IPS-20b (cell line): ENCODE measurements around the gene TIPARP.

Experiments used
- H3K27ac ChIP-seq: one replicate; pipeline ENCODE4 v1.5.1; 2013; ENCODE audit warnings: low read length
- H3K27me3 ChIP-seq: 2 replicates; pipeline ENCODE4 v1.6.1; 2013; ENCODE audit warnings: mild to moderate bottlenecking, low read length, inconsistent platforms; ENCODE audit not compliant: insufficient read depth
- H3K36me3 ChIP-seq: 2 replicates; pipeline ENCODE4 v1.6.1; 2013; ENCODE audit warnings: low read depth, mild to moderate bottlenecking, inconsistent platforms, low read length, moderate library complexity; ENCODE audit not compliant: insufficient read depth
- H3K4me1 ChIP-seq: 2 replicates; pipeline ENCODE4 v1.6.1; 2013; ENCODE audit warnings: mild to moderate bottlenecking, control low read depth, inconsistent platforms, low read length, moderate library complexity; ENCODE audit not compliant: insufficient read depth
- H3K4me3 ChIP-seq: 2 replicates; pipeline ENCODE4 v1.5.1; 2013; ENCODE audit warnings: mild to moderate bottlenecking, low read length, inconsistent platforms
- H3K9ac ChIP-seq: 2 replicates; pipeline ENCODE4 v1.6.1; 2013; ENCODE audit warnings: low read depth, mild to moderate bottlenecking, inconsistent platforms, low read length, moderate library complexity
- H3K9me3 ChIP-seq: 2 replicates; pipeline ENCODE4 v1.6.1; 2013; ENCODE audit warnings: mild to moderate bottlenecking, low read depth, low read length, inconsistent platforms; ENCODE audit not compliant: insufficient read depth

Gene TIPARP

GRCh38 chr3:156680243-156680914 lies 6.0 kb downstream of the TIPARP start:
- peaks cover 34% of the 10 kb centered on the region for H3K36me3 ChIP-seq
- no peak overlapping the region for H3K9ac ChIP-seq
- H3K27ac ChIP-seq: no peak overlapping the region
- H3K27me3 ChIP-seq: peaks cover 7% of the 10 kb centered on the region; the same call in 1 of the 2 replicates
- no peaks in the 10 kb centered on the region for H3K9me3 ChIP-seq
- no peak overlapping the region for H3K4me3 ChIP-seq
- peaks cover 17% of the 10 kb centered on the region for H3K4me1 ChIP-seq

DNA sequence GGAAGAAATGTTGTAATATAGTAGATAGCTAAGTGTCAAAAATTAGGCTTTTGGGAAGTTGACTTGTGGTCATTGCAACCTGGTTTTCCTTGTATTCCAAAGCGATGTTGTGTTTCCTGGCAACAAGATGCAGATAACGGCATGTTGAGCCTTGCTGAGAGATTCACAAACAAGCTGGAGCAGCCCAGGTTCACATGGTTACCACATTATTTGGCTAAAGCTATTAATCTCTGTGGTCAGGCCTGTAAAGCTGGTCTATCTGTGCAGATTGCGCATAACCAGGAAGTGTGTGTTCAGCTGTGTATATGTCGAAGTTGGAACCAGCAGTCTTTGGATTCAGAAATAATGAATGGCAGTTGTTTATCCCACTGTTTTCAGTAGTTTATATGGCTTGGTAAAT lies 6.6 kb downstream of the TIPARP start:
- Histone ChIP-seq H3K36me3 (peaks cover 34% of the 10 kb centered on the region), H3K4me1 (peaks cover 16% of the 10 kb centered on the region), H3K9ac (0 out of 2 replicates have a peak overlapping the region, but pooled peaks have one; percentile 4), H3K9me3 (no peaks in the 10 kb centered on the region), H3K27ac (no peak overlapping the region), H3K27me3 (peaks cover 4% of the 10 kb centered on the region; the same call in 1 of the 2 replicates), H3K4me3 (no peak overlapping the region)

DNA sequence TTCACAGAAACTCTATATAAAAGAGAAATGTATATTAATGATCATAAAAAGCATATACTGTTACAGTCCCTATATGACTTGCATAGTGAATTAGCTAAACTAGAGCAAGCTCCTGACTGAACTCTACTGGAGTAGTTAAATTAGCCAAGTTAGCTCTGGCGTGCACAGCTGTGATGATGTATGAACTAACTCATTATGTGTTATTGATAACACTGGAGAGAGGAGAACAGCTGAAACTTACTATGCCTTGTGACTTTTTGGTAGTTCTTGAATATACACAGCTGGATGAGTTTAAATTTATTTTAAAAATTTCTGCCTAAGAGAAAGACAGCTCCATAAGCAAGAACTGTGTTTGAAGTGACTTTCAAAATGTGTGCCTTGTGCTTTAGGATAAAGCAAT lies 8.1 kb downstream of the TIPARP start:
- H3K9ac ChIP-seq: no peak overlapping the region
- H3K9me3 ChIP-seq: no peaks in the 10 kb centered on the region
- H3K27me3 ChIP-seq: no peaks in the 10 kb centered on the region
- H3K36me3 ChIP-seq: peaks cover 33% of the 10 kb centered on the region
- no peak overlapping the region for H3K4me3 ChIP-seq
- 0 out of 2 replicates have a peak, but pooled peaks cover 3% of the 10 kb centered on the region for H3K4me1 ChIP-seq
- no peak overlapping the region for H3K27ac ChIP-seq

GRCh38 chr3:156682963-156683362 lies 8.6 kb downstream of the TIPARP start:
- Histone ChIP-seq H3K4me3 (no peak overlapping the region), H3K4me1 (0 out of 2 replicates have a peak, but pooled peaks cover 2% of the 10 kb centered on the region), H3K9ac (no peak overlapping the region), H3K27ac (no peak overlapping the region), H3K36me3 (peaks cover 29% of the 10 kb centered on the region), H3K27me3 (no peaks in the 10 kb centered on the region), H3K9me3 (no peaks in the 10 kb centered on the region)

GRCh38 chr3:156685198-156685597 lies 10.8 kb downstream of the TIPARP start:
- Histone ChIP-seq H3K27me3 (no peaks in the 10 kb centered on the region), H3K36me3 (peaks cover 11% of the 10 kb centered on the region; the same call in 1 of the 2 replicates), H3K4me1 (0 out of 2 replicates have a peak, but pooled peaks cover 2% of the 10 kb centered on the region), H3K4me3 (no peak overlapping the region), H3K9me3 (no peaks in the 10 kb centered on the region), H3K27ac (no peak overlapping the region), H3K9ac (no peak overlapping the region)

GRCh38 chr3:156685752-156686151 lies 11.4 kb downstream of the TIPARP start:
- 0 out of 2 replicates have a peak, but pooled peaks cover 2% of the 10 kb centered on the region for H3K4me1 ChIP-seq
- H3K27me3 ChIP-seq: no peaks in the 10 kb centered on the region
- H3K27ac ChIP-seq: no peak overlapping the region
- H3K36me3 ChIP-seq: peaks cover 7% of the 10 kb centered on the region; the same call in 1 of the 2 replicates
- H3K9me3 ChIP-seq: no peaks in the 10 kb centered on the region
- H3K9ac ChIP-seq: no peak overlapping the region
- H3K4me3 ChIP-seq: no peak overlapping the region

DNA sequence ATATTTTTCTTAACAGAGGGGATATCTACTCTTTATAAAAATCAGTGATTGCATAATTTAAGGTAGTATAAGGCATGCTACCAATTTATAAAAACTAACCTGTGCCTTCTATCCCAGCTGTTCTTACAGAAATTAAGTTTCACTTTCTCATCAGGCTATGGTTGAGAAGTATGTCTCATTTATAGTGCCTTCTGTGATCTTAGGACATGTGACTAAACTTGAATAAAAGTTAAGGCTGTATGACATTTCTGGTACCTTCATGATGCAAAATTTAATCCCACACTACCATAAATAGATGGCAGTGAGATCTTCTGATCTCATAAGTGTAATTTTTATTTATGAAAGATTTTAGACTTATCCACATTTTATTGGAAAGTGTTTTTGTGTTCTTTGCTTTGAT lies 12.6 kb downstream of the TIPARP start:
- no peaks in the 10 kb centered on the region for H3K36me3 ChIP-seq
- H3K9ac ChIP-seq: no peak overlapping the region
- no peaks in the 10 kb centered on the region for H3K9me3 ChIP-seq
- 0 out of 2 replicates have a peak, but pooled peaks cover 2% of the 10 kb centered on the region for H3K4me1 ChIP-seq
- no peak overlapping the region for H3K4me3 ChIP-seq
- H3K27me3 ChIP-seq: no peaks in the 10 kb centered on the region
- no peak overlapping the region for H3K27ac ChIP-seq

GRCh38 chr3:156688632-156689452 lies 14.5 kb downstream of the TIPARP start:
- Histone ChIP-seq H3K9ac (no peak overlapping the region), H3K27me3 (no peaks in the 10 kb centered on the region), H3K4me3 (no peak overlapping the region), H3K9me3 (no peaks in the 10 kb centered on the region), H3K36me3 (peaks cover under 1% of the 10 kb centered on the region; the same call in 1 of the 2 replicates), H3K27ac (no peak overlapping the region), H3K4me1 (0 out of 2 replicates have a peak, but pooled peaks cover 2% of the 10 kb centered on the region)

DNA sequence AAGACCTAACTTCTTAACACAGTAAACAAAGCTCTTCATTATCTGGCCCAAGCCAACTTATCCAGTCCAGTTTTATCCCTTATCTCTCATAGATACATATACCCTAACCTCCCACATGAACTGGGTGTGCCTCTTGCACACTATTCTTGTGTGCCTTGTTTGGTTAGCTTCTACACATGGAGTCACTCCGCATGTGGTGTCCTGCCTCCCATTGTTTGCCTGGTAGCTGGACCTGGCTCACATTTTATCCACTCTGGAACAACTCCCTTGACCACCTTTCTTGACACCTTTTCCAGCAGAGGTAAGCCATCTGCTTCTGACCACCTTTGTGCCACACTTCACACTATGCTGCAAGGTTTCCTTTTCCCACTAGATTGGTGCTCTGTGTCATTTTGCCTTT lies 15.2 kb downstream of the TIPARP start:
- no peaks in the 10 kb centered on the region for H3K27me3 ChIP-seq
- no peaks in the 10 kb centered on the region for H3K9me3 ChIP-seq
- peaks cover 8% of the 10 kb centered on the region; the same call in 1 of the 2 replicates for H3K36me3 ChIP-seq
- no peak overlapping the region for H3K9ac ChIP-seq
- no peak overlapping the region for H3K4me3 ChIP-seq
- no peak overlapping the region for H3K27ac ChIP-seq
- H3K4me1 ChIP-seq: 0 out of 2 replicates have a peak, but pooled peaks cover 2% of the 10 kb centered on the region

GRCh38 chr3:156691920-156692319 lies 17.5 kb downstream of the TIPARP start:
- Histone ChIP-seq H3K9me3 (no peaks in the 10 kb centered on the region), H3K27me3 (no peaks in the 10 kb centered on the region), H3K4me1 (no peaks in the 10 kb centered on the region), H3K9ac (no peak overlapping the region), H3K27ac (no peak overlapping the region), H3K4me3 (no peak overlapping the region), H3K36me3 (peaks cover 29% of the 10 kb centered on the region)

DNA sequence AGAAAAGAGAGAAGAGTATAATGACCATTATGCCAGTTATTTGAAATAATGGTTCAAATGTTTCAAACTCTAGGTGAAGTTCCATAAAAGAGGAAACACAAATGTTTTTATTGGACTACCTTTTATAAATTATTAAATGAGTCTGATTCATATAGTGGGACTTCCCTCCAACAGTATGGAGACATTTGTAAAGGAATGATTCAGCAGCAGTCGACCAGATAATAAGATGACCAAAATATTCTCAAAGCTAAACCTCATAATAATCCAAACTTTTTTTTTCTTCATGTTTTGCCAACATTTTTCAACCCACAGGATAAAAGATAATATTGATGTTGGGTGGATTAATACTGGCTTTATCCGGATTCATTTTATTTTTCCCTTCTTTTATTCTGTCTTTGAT lies 18.8 kb downstream of the TIPARP start:
- H3K9me3 ChIP-seq: no peaks in the 10 kb centered on the region
- no peaks in the 10 kb centered on the region for H3K27me3 ChIP-seq
- H3K36me3 ChIP-seq: peaks cover 41% of the 10 kb centered on the region
- no peak overlapping the region for H3K9ac ChIP-seq
- H3K27ac ChIP-seq: no peak overlapping the region
- H3K4me1 ChIP-seq: no peaks in the 10 kb centered on the region
- H3K4me3 ChIP-seq: no peak overlapping the region
